Lung (tissue), 12 donors: ENCODE results near the gene OXSR1. TPM values are rescaled to one million over a fixed set of nuclear protein-coding genes. Genes with fewer than 3 reads are reported as not detected.
A peak's percentile ranks its signal among the peaks of the same experiment; 100 is the strongest.

Experiments used
- ATAC-seq: fragments of 200-7000 bp; cut with Tn5 transposase; one replicate; pipeline ENCODE4 v1.9.1; 2020; ENCODE audit warnings: moderate number of reproducible peaks; ENCODE audit not compliant: insufficient read depth, low FRiP score
- DNase-seq, 3 donors: peaks; one replicate each; pipeline ENCODE4 v3.0.0-alpha.2; 2013 to 2017
- H3K27ac ChIP-seq, 2 donors: one replicate each; pipeline ENCODE4 v1.5.1; 2013; ENCODE audit warnings: mild to moderate bottlenecking in 2 of 2, moderate library complexity in 2 of 2, control low read depth in 1 of 2, inconsistent platforms in 1 of 2, low read depth in 1 of 2, low read length in 1 of 2
- H3K27me3 ChIP-seq, 3 donors: one replicate each; pipeline ENCODE4 v1.5.1; 2013; ENCODE audit warnings: low read length in 2 of 3; ENCODE audit not compliant: control insufficient read depth in 3 of 3, insufficient read depth in 3 of 3
- H3K36me3 ChIP-seq, 4 donors: one replicate each; pipeline ENCODE4 v1.5.1; 2013; ENCODE audit warnings: low read length in 4 of 4, mild to moderate bottlenecking in 1 of 4, moderate library complexity in 1 of 4; ENCODE audit not compliant: control insufficient read depth in 4 of 4, insufficient read depth in 4 of 4
- H3K4me1 ChIP-seq, 5 donors: one replicate each; pipeline ENCODE4 v1.5.1; 2013; ENCODE audit warnings: low read length in 5 of 5, mild to moderate bottlenecking in 2 of 5, moderate library complexity in 1 of 5; ENCODE audit not compliant: control insufficient read depth in 5 of 5, insufficient read depth in 5 of 5
- H3K4me3 ChIP-seq: one replicate; pipeline ENCODE4 v1.5.1; 2013; ENCODE audit warnings: mild to moderate bottlenecking, control low read depth, moderate library complexity
- H3K9ac ChIP-seq, 2 donors: one replicate each; pipeline ENCODE4 v1.5.1; 2013; ENCODE audit warnings: low read length in 2 of 2, control low read depth in 1 of 2; ENCODE audit not compliant: insufficient read depth in 1 of 2
- H3K9me3 ChIP-seq, 4 donors: one replicate each; pipeline ENCODE4 v1.5.1; 2013; ENCODE audit warnings: low read length in 3 of 4, mild to moderate bottlenecking in 1 of 4, moderate library complexity in 1 of 4; ENCODE audit not compliant: control insufficient read depth in 4 of 4, insufficient read depth in 3 of 4
- CTCF ChIP-seq: IDR thresholded peaks from 2 replicates; pipeline ENCODE4 v1.5.1; 2012; ENCODE audit warnings: mild to moderate bottlenecking; ENCODE audit errors: control extremely low read depth, extremely low read depth
- WGBS, 2 donors: extraction: QIAGEN DNeasy Blood & Tissue Kit; methylation state at CpG; one replicate each; pipeline ENCODE4 v1.1.7; 2013; 5-methylcytosine and 5-hydroxymethylcytosine counted together
- polyA plus RNA-seq, 2 donors: library from polyadenylated mRNA; stranded (reverse); fragments of 200-250 nt; gene quantifications; one replicate each; pipeline ENCODE4 v1.2.1, GENCODE V29; 2013
- total RNA-seq, 2 donors: library from RNA; depleted of rRNA in 1 of 2; stranded (reverse); fragments of >200 nt in 1 of 2; gene quantifications; one replicate each; pipeline ENCODE4 v1.2.1, GENCODE V29; 2014 to 2021
- donor health status: control.
- donor health status: control.
- donor health status: Bipolar disorder and iron deficiency.
- donor health status: healthy.
- donor health status: DM: yes; HTN: yes; CAD: no.

Gene OXSR1
- total and polyA plus RNA-seq, 4 donors: 11.9 to 38.9 (median 24.9) TPM

GRCh38 chr3:38163841-38164642 is 1.3 kb upstream of the OXSR1 start:
- no peak for TF ChIP-seq CTCF
- 66 to 68% methylated on average over 24 of the region's 24 CpGs for WGBS, 2 donors
- ATAC-seq (no peak), DNase-seq (no peak)
- Histone ChIP-seq H3K4me1 (peaks cover 0 to 8% (median 3%) of the 10 kb centered on the region in 5 donors), H3K36me3 (no peaks in the 10 kb centered on the region), H3K27me3 (no peaks in the 10 kb centered on the region), H3K27ac (peak overlapping the region; percentile 96), H3K9me3 (no peaks in the 10 kb centered on the region), H3K9ac (peak overlapping the region; percentile 87 to 96), H3K4me3 (peak overlapping the region; percentile 26)

- H3K27ac ChIP-seq: peak overlapping the region; percentile 96
- H3K4me1 ChIP-seq: peaks cover 0 to 8% (median 5%) of the 10 kb centered on the region in 5 donors
- no peaks in the 10 kb centered on the region for H3K27me3 ChIP-seq
- DNase-seq: no peak
- H3K9ac ChIP-seq: peak overlapping the region; percentile 87 to 96
- H3K9me3 ChIP-seq: no peaks in the 10 kb centered on the region
- WGBS, 2 donors: 0 to 1% methylated on average over 17 of the region's 17 CpGs
- no peak for TF ChIP-seq CTCF
- H3K4me3 ChIP-seq: peak overlapping the region; percentile 26
- ATAC-seq: no peak
- no peaks in the 10 kb centered on the region for H3K36me3 ChIP-seq
Observed at GRCh38 chr3:38164643-38164951, 740 bp upstream of the OXSR1 start.

- H3K27me3 ChIP-seq: no peaks in the 10 kb centered on the region
- no peak for ATAC-seq
- peaks cover 0 to 11% (median 5%) of the 10 kb centered on the region in 5 donors for H3K4me1 ChIP-seq
- H3K4me3 ChIP-seq: peak overlapping the region; percentile 77
- 1% methylated on average over 46 to 62 of the region's 62 CpGs for WGBS, 2 donors
- H3K36me3 ChIP-seq: no peaks in the 10 kb centered on the region
- H3K9me3 ChIP-seq: no peaks in the 10 kb centered on the region
- no peak for TF ChIP-seq CTCF
- H3K27ac ChIP-seq: peak overlapping the region; percentile 85 to 95
- no peak for DNase-seq
- H3K9ac ChIP-seq: peak overlapping the region; percentile 64 to 79
Observed at GRCh38 chr3:38165722-38166387, 518 bp downstream of the OXSR1 start.
